Measurements from ENCODE around the gene DACT2. TPM values are rescaled to one million over a fixed set of nuclear protein-coding genes. Genes with fewer than 3 reads are reported as not detected.

DACT2 gene
- total and polyA plus RNA-seq, 10 of the 15 experiments (the other 5 are each of a cell fraction or from before 2014, with no cell fraction given): not detected

DNA sequence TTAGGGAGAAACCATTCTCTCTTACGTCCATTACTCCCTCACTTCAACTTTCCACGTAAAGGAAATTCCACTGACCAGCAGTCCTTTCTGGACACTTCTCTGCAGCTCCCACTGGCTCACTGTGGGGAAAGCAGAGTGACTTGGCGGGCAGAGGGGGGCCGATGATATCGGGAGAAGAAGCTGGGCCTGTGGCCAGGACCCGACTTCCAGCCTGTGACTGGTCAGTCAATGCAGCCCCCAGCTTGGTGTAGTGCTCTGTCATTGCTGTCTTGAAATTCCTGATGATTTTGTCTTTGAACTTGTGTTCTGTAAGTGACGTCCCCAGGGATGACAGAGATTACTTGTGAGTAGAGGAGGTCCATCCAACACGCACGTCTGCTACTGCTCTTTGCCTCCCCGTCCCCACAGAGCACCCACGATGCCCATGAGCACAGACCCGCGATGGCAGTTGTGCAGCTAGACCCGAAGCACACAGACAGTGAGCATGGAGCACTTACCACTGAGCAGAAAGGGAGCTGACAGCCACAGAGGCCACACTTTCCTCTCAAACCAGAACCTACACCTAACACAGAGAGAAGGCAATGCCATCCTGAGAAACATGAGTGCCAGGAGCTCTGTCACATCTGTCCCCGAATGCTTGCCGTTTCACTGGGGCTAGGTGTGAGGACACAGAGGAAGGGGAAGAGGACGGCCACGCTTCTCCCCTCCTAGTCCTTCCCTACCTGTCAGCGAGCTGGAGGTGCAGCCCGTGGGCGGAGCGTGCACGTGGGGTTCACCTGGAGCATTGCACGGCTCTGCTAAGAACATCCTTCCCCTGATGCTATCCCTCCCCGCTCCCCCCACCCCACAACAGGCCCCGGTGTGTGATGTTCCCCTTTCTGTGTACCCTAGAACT lies 25.7 kb downstream of the DACT2 start (continued):
- no peak for TF ChIP-seq RELB (IDR thresholded peaks at IDR 0.05; ENCODE audit: low read depth)
- no peak for TF ChIP-seq IRF5 (IDR thresholded peaks at IDR 0.05; ENCODE audit: borderline replicate concordance)
- TF ChIP-seq POU2F2 (IDR thresholded peaks at IDR 0.05; ENCODE audit: borderline replicate concordance, low read depth, low read length): no peak
- no peak for TF ChIP-seq SMAD5 (IDR thresholded peaks at IDR 0.05; ENCODE audit: low read depth)

DNA sequence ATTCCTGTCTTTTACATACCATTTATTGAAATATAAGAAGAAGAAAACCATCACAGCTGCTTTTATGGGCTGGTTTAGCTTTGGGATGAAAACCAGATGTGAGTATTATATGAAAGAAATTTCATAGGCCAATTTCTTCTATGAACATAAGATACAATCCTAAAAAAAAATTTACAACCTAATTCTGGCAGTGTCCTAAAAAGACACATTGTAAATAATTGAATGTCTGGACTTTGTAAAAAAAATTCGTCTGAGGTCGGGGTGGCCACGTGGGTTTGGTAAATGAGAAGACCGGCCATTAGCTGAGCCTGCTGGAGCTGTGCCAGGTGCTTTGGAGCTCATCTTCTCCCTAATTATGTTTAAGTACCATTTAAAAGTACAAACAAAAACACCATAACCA lies 26.8 kb downstream of the DACT2 start:
- RAD21 ChIA-PET (ENCODE audit: unreplicated experiment): no interaction called here
- Histone ChIP-seq H3K4me1 (ENCODE audit: control insufficient read depth, insufficient read depth, low read length) (no peaks in the 10 kb centered on the region), H2AFZ (ENCODE audit: control insufficient read depth, low read depth, low read length) (no peak overlapping the region), H4K20me1 (ENCODE audit: control insufficient read depth, insufficient read depth) (no peaks in the 10 kb centered on the region), H3K27ac (ENCODE audit: control insufficient read depth, insufficient read depth) (no peak overlapping the region), H3K79me2 (ENCODE audit: control insufficient read depth, insufficient read depth, low read length) (no peaks in the 10 kb centered on the region), H3K4me3 (no peak overlapping the region), H3K9ac (ENCODE audit: control insufficient read depth, insufficient read depth, low read length) (no peak overlapping the region), H3K4me2 (ENCODE audit: control insufficient read depth, insufficient read depth) (no peak overlapping the region), H3K27me3 (replicated peaks in 1 of 2; ENCODE audit: control insufficient read depth in 2 of 2, insufficient read depth in 2 of 2, low read length in 1 of 2) (no peaks in the 10 kb centered on the region), H3K9me3 (replicated peaks; ENCODE audit: control insufficient read depth, insufficient read depth, low read length) (no peaks in the 10 kb centered on the region), H3K36me3 (ENCODE audit: control insufficient read depth in 2 of 2, insufficient read depth in 2 of 2, low read length in 1 of 2) (no peaks in the 10 kb centered on the region)
- ATAC-seq (no peak), FAIRE-seq (no peak), DNase-seq (ENCODE audit: low read depth, low spot score) (no peak)
- in situ Hi-C loops (cut with MboI) (no loop called here), intact Hi-C loops (cut with micrococcal nuclease; ENCODE audit: unreplicated experiment) (no loop called here)
- WGBS (ENCODE audit: insufficient coverage, insufficient replicate concordance, low lambda C conversion rate, missing lambda C conversion rate): 27% methylated on average over 4 of the region's 4 CpGs
- SMC1A ChIA-PET (ENCODE audit: uncharacterized antibody, unreplicated experiment): no interaction called here
- CTCF ChIA-PET: no interaction called here
- no peak for TF ChIP-seq SP1 (IDR thresholded peaks at IDR 0.05; ENCODE audit: low read depth, low read length)
- TF ChIP-seq, protein P1, sequence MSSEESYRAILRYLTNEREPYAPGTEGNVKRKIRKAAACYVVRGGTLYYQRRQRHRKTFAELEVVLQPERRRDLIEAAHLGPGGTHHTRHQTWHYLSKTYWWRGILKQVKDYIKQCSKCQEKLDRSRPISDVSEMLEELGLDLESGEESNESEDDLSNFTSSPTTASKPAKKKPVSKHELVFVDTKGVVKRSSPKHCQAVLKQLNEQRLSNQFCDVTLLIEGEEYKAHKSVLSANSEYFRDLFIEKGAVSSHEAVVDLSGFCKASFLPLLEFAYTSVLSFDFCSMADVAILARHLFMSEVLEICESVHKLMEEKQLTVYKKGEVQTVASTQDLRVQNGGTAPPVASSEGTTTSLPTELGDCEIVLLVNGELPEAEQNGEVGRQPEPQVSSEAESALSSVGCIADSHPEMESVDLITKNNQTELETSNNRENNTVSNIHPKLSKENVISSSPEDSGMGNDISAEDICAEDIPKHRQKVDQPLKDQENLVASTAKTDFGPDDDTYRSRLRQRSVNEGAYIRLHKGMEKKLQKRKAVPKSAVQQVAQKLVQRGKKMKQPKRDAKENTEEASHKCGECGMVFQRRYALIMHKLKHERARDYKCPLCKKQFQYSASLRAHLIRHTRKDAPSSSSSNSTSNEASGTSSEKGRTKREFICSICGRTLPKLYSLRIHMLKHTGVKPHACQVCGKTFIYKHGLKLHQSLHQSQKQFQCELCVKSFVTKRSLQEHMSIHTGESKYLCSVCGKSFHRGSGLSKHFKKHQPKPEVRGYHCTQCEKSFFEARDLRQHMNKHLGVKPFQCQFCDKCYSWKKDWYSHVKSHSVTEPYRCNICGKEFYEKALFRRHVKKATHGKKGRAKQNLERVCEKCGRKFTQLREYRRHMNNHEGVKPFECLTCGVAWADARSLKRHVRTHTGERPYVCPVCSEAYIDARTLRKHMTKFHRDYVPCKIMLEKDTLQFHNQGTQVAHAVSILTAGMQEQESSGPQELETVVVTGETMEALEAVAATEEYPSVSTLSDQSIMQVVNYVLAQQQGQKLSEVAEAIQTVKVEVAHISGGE (CRISPR knock-in tag; IDR thresholded peaks at IDR 0.05): no peak
- no peak for TF ChIP-seq STAT3 (IDR thresholded peaks at IDR 0.05; ENCODE audit: low read depth, low read length)
- no TSS peak for BruUV-seq (replicated peaks)
- POLR2A ChIA-PET: no interaction called here
